GM12878 (cell line): ENCODE data around the gene NPAS3. TPM values are rescaled to one million over a fixed set of nuclear protein-coding genes. Genes with fewer than 3 reads are reported as not detected.

Experiments
- ATAC-seq: fragments of 200-7000 bp; cut with Tn5 transposase; 3 replicates; pipeline ENCODE4 v1.9.1; 2020; ENCODE audit warnings: mild to moderate bottlenecking, moderate library complexity
- BruUV-seq: library from RNA; stranded (reverse); fragments of 400-500 nt; replicated peaks from 2 replicates; lab custom pipeline; 2021; lab: Mats Ljungman, UMichigan
- CTCF ChIA-PET: fragments of 300-600 bp; sonication (Branson Sonifier 250); formaldehyde crosslinking; extraction: SDS; loops from one replicate; lab custom pipeline; 2021; ENCODE audit warnings: inconsistent platforms; lab: Yijun Ruan, JAX
- POLR2A ChIA-PET: fragments of 350-600 bp; formaldehyde crosslinking; extraction: SDS; loops from one replicate; lab custom pipeline; 2021; ENCODE audit warnings: inconsistent platforms; lab: Charles Lee
- RAD21 ChIA-PET: fragments of 300-600 bp; sonication (Branson Sonifier 250); formaldehyde crosslinking; loops from one replicate; lab custom pipeline; 2023; ENCODE audit warnings: antibody characterized with exemption; ENCODE audit not compliant: unreplicated experiment; lab: Charles Lee
- SMC1A ChIA-PET: fragments of 300-600 bp; sonication (Branson Sonifier 250); formaldehyde crosslinking; loops from one replicate; lab custom pipeline; 2023; ENCODE audit not compliant: unreplicated experiment, uncharacterized antibody; lab: Charles Lee
- DNase-seq: peaks from one replicate; pipeline ENCODE4 v3.0.0-alpha.2; 2011; ENCODE audit warnings: low read depth, low spot score
- FAIRE-seq: peaks from 3 replicates; lab custom pipeline; 2011; peaks lifted over from hg19 to GRCh38; lab: Jason Lieb, UNC
- H2AFZ ChIP-seq: 2 replicates; pipeline ENCODE4 v1.6.0; 2011; ENCODE audit warnings: low read depth, low read length, control low read depth; ENCODE audit not compliant: control insufficient read depth
- H3K27ac ChIP-seq: 2 replicates; pipeline ENCODE4 v1.5.1; 2011; ENCODE audit warnings: control low read depth; ENCODE audit not compliant: control insufficient read depth, insufficient read depth
- H3K27me3 ChIP-seq, 2 experiments: replicated peaks in 1 of 2; 2 replicates each; pipeline versions ENCODE4 v1.6.0 to v1.6.1; 2011; ENCODE audit warnings: low read length in 1 of 2; ENCODE audit not compliant: control insufficient read depth in 2 of 2, insufficient read depth in 2 of 2
- H3K36me3 ChIP-seq, 2 experiments: 2 replicates each; pipeline ENCODE4 v1.5.1; 2011; ENCODE audit warnings: low read length in 1 of 2; ENCODE audit not compliant: control insufficient read depth in 2 of 2, insufficient read depth in 2 of 2
- H3K4me1 ChIP-seq: 2 replicates; pipeline ENCODE4 v1.6.1; 2011; ENCODE audit warnings: mild to moderate bottlenecking, low read length, moderate library complexity, mixed read lengths; ENCODE audit not compliant: control insufficient read depth, insufficient read depth
- H3K4me2 ChIP-seq: 2 replicates; pipeline ENCODE4 v1.6.0; 2011; ENCODE audit warnings: control low read depth; ENCODE audit not compliant: control insufficient read depth, insufficient read depth
- H3K4me3 ChIP-seq: fragments of 200-600 bp; sonication (generic); 2 replicates; pipeline ENCODE4 v1.5.1; 2016
- H3K79me2 ChIP-seq: 2 replicates; pipeline ENCODE4 v1.6.0; 2011; ENCODE audit warnings: low read length; ENCODE audit not compliant: control insufficient read depth, insufficient read depth
- H3K9ac ChIP-seq: 2 replicates; pipeline ENCODE4 v1.8.0; 2011; ENCODE audit warnings: low read length, control low read depth, mixed read lengths; ENCODE audit not compliant: control insufficient read depth, insufficient read depth
- H3K9me3 ChIP-seq: replicated peaks from 3 replicates; pipeline ENCODE4 v1.5.1; 2011; ENCODE audit warnings: mild to moderate bottlenecking, low read length; ENCODE audit not compliant: control insufficient read depth, insufficient read depth
- H4K20me1 ChIP-seq: 2 replicates; pipeline ENCODE4 v1.6.0; 2011; ENCODE audit not compliant: control insufficient read depth, insufficient read depth
- NR2C1 ChIP-seq: fragments of 450-650 bp; IDR thresholded peaks from 2 replicates; pipeline ENCODE4 v1.6.1; 2017; ENCODE audit warnings: antibody characterized with exemption, mild to moderate bottlenecking, moderate library complexity
- PAX8 ChIP-seq: fragments of 450-650 bp; IDR thresholded peaks from 2 replicates; pipeline ENCODE4 v1.6.1; 2017; ENCODE audit warnings: mild to moderate bottlenecking, moderate library complexity
- ZBTB11 ChIP-seq: fragments of 450-650 bp; formaldehyde crosslinking; IDR thresholded peaks from 2 replicates; pipeline ENCODE4 v1.5.0; 2022; ENCODE audit warnings: mild to moderate bottlenecking, missing genetic modification characterization
- WGBS: methylation state at CpG from one replicate; pipeline ENCODE4 v1.1.6; 2016; ENCODE audit warnings: low lambda C conversion rate; ENCODE audit not compliant: insufficient replicate concordance, insufficient coverage; ENCODE audit errors: missing lambda C conversion rate; 5-methylcytosine and 5-hydroxymethylcytosine counted together
- in situ Hi-C: fragments of 300-500 bp; cut with MboI; formaldehyde crosslinking; loops from 9 replicates; pipeline ENCODE4 v1.14.3; 2018; ENCODE audit warnings: mixed read lengths
- intact Hi-C: fragments of 100-400 bp; cut with micrococcal nuclease; formaldehyde crosslinking; loops from one replicate; pipeline ENCODE4 v1.14.2; 2022; ENCODE audit not compliant: unreplicated experiment
- polyA plus RNA-seq, 11 experiments: library from polyadenylated mRNA; depleted of rRNA in 4 of 11; unstranded in 6 of 11; stranded (reverse) in 5 of 11; fragments of >200 nt; fragmentation: Nextera tagmentation in 4 of 11; fragmentation: Illumina TruSeq in 1 of 11; extraction: Ambion mirVana in 4 of 11; extraction: Trizol in 1 of 11; gene quantifications; 1 replicate in 1 of 11; 2 replicates in 10 of 11; pipeline versions ENCODE4 v1.2.1 to v1.2.3, GENCODE V29; 2011 to 2016; ENCODE audit warnings: inconsistent platforms in 2 of 11, missing spikeins in 2 of 11, low read depth in 1 of 11
- total RNA-seq, 4 experiments: library from RNA; depleted of rRNA in 3 of 4; stranded (reverse); fragments of >200 nt in 3 of 4; fragmentation: Illumina TruSeq in 1 of 4; extraction: Trizol in 1 of 4; gene quantifications; 2 replicates each; pipeline versions ENCODE4 v1.2.1 to v1.2.3, GENCODE V29; 2013 to 2021

Gene NPAS3
- total and polyA plus RNA-seq, 10 of the 15 experiments (the other 5 are each of a cell fraction or from before 2014, with no cell fraction given) = under 0.01 to 2.7 (median 0.03) TPM; not detected in 6

- no peak for TF ChIP-seq ZBTB11 (CRISPR knock-in tag)
These were observed 657.8 kb downstream of the NPAS3 start (continued) for GRCh38 chr14:33596211-33597080.

DNA sequence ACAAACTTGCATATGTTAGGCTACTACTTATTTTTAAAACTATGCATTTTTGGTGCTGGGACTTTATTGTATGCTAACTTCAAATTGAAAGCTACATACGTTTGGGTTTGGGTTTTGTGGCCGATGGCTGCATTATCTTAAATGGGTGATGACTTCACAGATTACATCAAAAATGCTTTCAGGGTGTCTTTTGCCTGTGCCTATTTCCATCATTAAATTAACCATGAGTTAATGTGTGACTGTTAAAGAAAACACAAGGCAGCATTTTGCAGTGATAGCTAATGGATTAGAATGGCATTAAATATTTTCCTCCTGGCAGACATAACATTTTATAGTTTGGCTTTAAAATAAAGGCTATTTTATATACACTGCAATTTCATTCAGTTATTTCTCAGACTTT lies 659.9 kb downstream of the NPAS3 start:
- RAD21 ChIA-PET = interaction anchor here (0.9 to 6.1 kb wide), 8 partner anchors 8 to 77 kb away, joined by 3 to 44 read pairs (median 4); no protein-coding TSS in a partner anchor
- in situ Hi-C loops = no loop called here
- Histone ChIP-seq H3K27ac (no peak overlapping the region), H3K9me3 (no peaks in the 10 kb centered on the region), H3K27me3 (no peaks in the 10 kb centered on the region), H3K9ac (no peak overlapping the region), H2AFZ (no peak overlapping the region), H3K4me2 (no peak overlapping the region), H3K4me3 (no peak overlapping the region), H3K4me1 (no peaks in the 10 kb centered on the region), H4K20me1 (no peaks in the 10 kb centered on the region)
- BruUV-seq = no TSS peak
- POLR2A ChIA-PET = interaction anchor here (0.6 to 2.9 kb wide), 5 partner anchors 10 to 246 kb away, joined by 3 to 12 read pairs (median 6); no protein-coding TSS in a partner anchor
- FAIRE-seq = no peak
- no peak for DNase-seq
- SMC1A ChIA-PET = interaction anchor here (0.6 to 12.4 kb wide), 20 partner anchors 9 to 194 kb away, joined by 3 to 103 read pairs (median 4); no protein-coding TSS in a partner anchor
- CTCF ChIA-PET = interaction anchor here (0.5 to 3.6 kb wide), 8 partner anchors 10 to 990 kb away, joined by 3 to 11 read pairs (median 8); no protein-coding TSS in a partner anchor
- ATAC-seq = no peak
- TF ChIP-seq PAX8 (no peak), NR2C1 (0 out of 2 replicates have a peak, but pooled peaks have one; percentile 5)
- TF ChIP-seq, all 136 proteins: peak for 1
- 41% methylated on average over 2 of the region's 2 CpGs for WGBS
- intact Hi-C loops = no loop called here
- Histone ChIP-seq H3K36me3 (no peaks in the 10 kb centered on the region), H3K79me2 (no peaks in the 10 kb centered on the region)
